ENCODE results near the gene ALKBH2.

- no peak for TF ChIP-seq POLR2A (IDR thresholded peaks at IDR 0.05)
- TF ChIP-seq CTCF (IDR thresholded peaks at IDR 0.05) = no peak
- TF ChIP-seq POLR2AphosphoS5 (IDR thresholded peaks at IDR 0.05) = no peak
- no peak for TF ChIP-seq EP300 (IDR thresholded peaks at IDR 0.05)
These were observed 41.2 kb downstream of the ALKBH2 start for GRCh38 chr12:109052097-109052413.

Data from upper lobe of left lung (tissue), 4 donors.